WERI-Rb-1 (cell line): ENCODE results near the gene DNAI1.
"Not testable (repeated sequence)": the region's sequence is repeated elsewhere in the genome, so short reads cannot be mapped to it uniquely, and the experiment has no call there.

Experiments
- DNase-seq: peaks from one replicate; pipeline ENCODE4 v3.0.0-alpha.2; 2020
- H3K27ac ChIP-seq: fragments of 250-450 bp; sonication (Bioruptor Pico); 2 replicates; pipeline ENCODE4 v1.5.1; 2020; ENCODE audit warnings: mild to moderate bottlenecking, moderate library complexity
- H3K27me3 ChIP-seq: fragments of 250-450 bp; sonication (Bioruptor Pico); 2 replicates; pipeline ENCODE4 v1.5.1; 2021; ENCODE audit warnings: mild to moderate bottlenecking, low read depth, moderate library complexity; ENCODE audit not compliant: insufficient read depth, severe bottlenecking
- H3K36me3 ChIP-seq: fragments of 250-450 bp; sonication (Bioruptor Pico); 2 replicates; pipeline ENCODE4 v1.5.1; 2020; ENCODE audit warnings: mild to moderate bottlenecking, moderate library complexity
- H3K4me3 ChIP-seq: 2 replicates; pipeline ENCODE4 v1.5.1; 2011; ENCODE audit warnings: low read depth, mild to moderate bottlenecking, control low read depth, low read length
- H3K9me3 ChIP-seq: fragments of 250-450 bp; sonication (Bioruptor Pico); 2 replicates; pipeline ENCODE4 v1.5.1; 2021; ENCODE audit warnings: mild to moderate bottlenecking, moderate library complexity; ENCODE audit not compliant: severe bottlenecking
- CTCF ChIP-seq: IDR thresholded peaks from 2 replicates; pipeline ENCODE4 v1.5.1; 2011; ENCODE audit warnings: low read depth, mild to moderate bottlenecking, control low read depth, inconsistent platforms, low read length

Gene DNAI1

GRCh38 chr9:34437006-34437925, 21.3 kb upstream of the DNAI1 start:
- DNase-seq = peak; percentile 81
- Histone ChIP-seq H3K4me3 (no peak overlapping the region), H3K36me3 (no peaks in the 10 kb centered on the region), H3K27me3 (no peaks in the 10 kb centered on the region), H3K9me3 (no peaks in the 10 kb centered on the region), H3K27ac (peak overlapping the region; percentile 39)
- peak; percentile 74 for TF ChIP-seq CTCF

GRCh38 chr9:34437926-34438307, 20.7 kb upstream of the DNAI1 start:
- not testable (repeated sequence) for H3K27me3 ChIP-seq, H3K4me3 ChIP-seq, H3K36me3 ChIP-seq, H3K9me3 ChIP-seq, DNase-seq
- peak overlapping the region; percentile 39; the same call in 1 of the 2 replicates for H3K27ac ChIP-seq

GRCh38 chr9:34438465-34438864, 20.1 kb upstream of the DNAI1 start:
- H3K9me3 ChIP-seq, H3K27me3 ChIP-seq, H3K36me3 ChIP-seq, H3K4me3 ChIP-seq, H3K27ac ChIP-seq, DNase-seq: not testable (repeated sequence)

- no peak for DNase-seq
- Histone ChIP-seq H3K36me3 (no peaks in the 10 kb centered on the region), H3K9me3 (no peaks in the 10 kb centered on the region), H3K27ac (no peak overlapping the region), H3K27me3 (no peaks in the 10 kb centered on the region), H3K4me3 (no peak overlapping the region)
- TF ChIP-seq CTCF = no peak
Observed at GRCh38 chr9:34440017-34440416, 18.6 kb upstream of the DNAI1 start.

GRCh38 chr9:34442770-34443169, 15.8 kb upstream of the DNAI1 start:
- no peaks in the 10 kb centered on the region for H3K27me3 ChIP-seq

GRCh38 chr9:34443533-34443932, 15.1 kb upstream of the DNAI1 start:
- DNase-seq = no peak
- H3K9me3 ChIP-seq = no peaks in the 10 kb centered on the region
- no peak for TF ChIP-seq CTCF
- no peak overlapping the region for H3K4me3 ChIP-seq
- H3K27ac ChIP-seq = no peak overlapping the region
- no peaks in the 10 kb centered on the region for H3K36me3 ChIP-seq
- no peaks in the 10 kb centered on the region for H3K27me3 ChIP-seq

More at GRCh38 chr9:34442770-34443169, 15.8 kb upstream of the DNAI1 start:
- DNase-seq = no peak
- Histone ChIP-seq H3K4me3 (no peak overlapping the region), H3K9me3 (no peaks in the 10 kb centered on the region), H3K36me3 (no peaks in the 10 kb centered on the region), H3K27ac (no peak overlapping the region)
- no peak for TF ChIP-seq CTCF

- Histone ChIP-seq H3K27me3 (no peaks in the 10 kb centered on the region), H3K9me3 (no peaks in the 10 kb centered on the region), H3K27ac (no peak overlapping the region), H3K4me3 (no peak overlapping the region), H3K36me3 (no peaks in the 10 kb centered on the region)
- no peak for DNase-seq
- TF ChIP-seq CTCF = no peak
Observed at GRCh38 chr9:34443976-34444375, 14.6 kb upstream of the DNAI1 start.
